Mammary epithelial cell (primary cell): Measurements from ENCODE around the gene TGM2.
"Not testable (repeated sequence)": the region's sequence is repeated elsewhere in the genome, so short reads cannot be mapped to it uniquely, and the experiment has no call there.

Experiments
- CTCF ChIP-seq, 2 donors: IDR thresholded peaks in 1 of 2; conservative IDR thresholded peaks in 1 of 2; 2 replicates each; pipeline ENCODE4 v1.5.1; 2011 to 2012; ENCODE audit warnings: inconsistent platforms in 2 of 2, low read length in 2 of 2, mild to moderate bottlenecking in 2 of 2, control low read depth in 1 of 2, low read depth in 1 of 2; ENCODE audit not compliant: insufficient read depth in 1 of 2; ENCODE audit errors: extremely low read depth in 1 of 2
- EZH2 ChIP-seq: IDR thresholded peaks from 2 replicates; pipeline ENCODE4 v1.6.1; 2012; ENCODE audit warnings: low read length, inconsistent platforms, borderline replicate concordance

GRCh38 chr20:38102206-38102605, 62.9 kb downstream of the TGM2 start:
- TF ChIP-seq CTCF (conservative IDR thresholded peaks at IDR 0.05 in 1 of 2, IDR thresholded peaks at IDR 0.05 in 1 of 2; ENCODE audit: extremely low read depth in 1 of 2, insufficient read depth in 1 of 2, low read depth in 1 of 2, low read length in 2 of 2); EZH2: not testable (repeated sequence)
